Central memory CD8-positive, alpha-beta T cell (primary cell): ENCODE results near the gene KCNH1.

Experiments used
- ATAC-seq: fragments of 150-1000 bp; cut with Tn5 transposase; replicated peaks from 2 replicates; pipeline ENCODE4 v1.10.0; 2022; ENCODE audit warnings: mild to moderate bottlenecking, moderate FRiP score, moderate number of reproducible peaks; ENCODE audit not compliant: poor library complexity, severe bottlenecking; ENCODE audit errors: extremely low read depth
- DNase-seq, 2 donors: peaks; one replicate each; pipeline ENCODE4 v3.0.0; 2021; ENCODE audit warnings: low spot score in 2 of 2
- H3K27ac Mint-ChIP-seq: one replicate; pipeline ENCODE4 v1.8.0; 2022; ENCODE audit warnings: low read depth, mild to moderate bottlenecking, moderate library complexity, mixed read lengths
- H3K27me3 Mint-ChIP-seq: one replicate; pipeline ENCODE4 v1.8.0; 2022; ENCODE audit warnings: mixed read lengths
- H3K36me3 Mint-ChIP-seq: one replicate; pipeline ENCODE4 v1.8.0; 2022; ENCODE audit warnings: mild to moderate bottlenecking, moderate library complexity, mixed read lengths; ENCODE audit not compliant: insufficient read depth
- H3K4me1 Mint-ChIP-seq: one replicate; pipeline ENCODE4 v1.8.0; 2022; ENCODE audit warnings: mixed read lengths
- H3K4me3 Mint-ChIP-seq: one replicate; pipeline ENCODE4 v1.8.0; 2022; ENCODE audit warnings: mild to moderate bottlenecking, moderate library complexity, mixed read lengths
- H3K9me3 Mint-ChIP-seq: one replicate; pipeline ENCODE4 v1.8.0; 2022; ENCODE audit warnings: mixed read lengths

Gene KCNH1

GRCh38 chr1:210692796-210693195 lies 441.2 kb downstream of the KCNH1 start:
- no peak for DNase-seq
- H3K27ac Mint-ChIP-seq, result no peak overlapping the region
- no peaks in the 10 kb centered on the region for H3K27me3 Mint-ChIP-seq
- no peaks in the 10 kb centered on the region for H3K9me3 Mint-ChIP-seq
- H3K4me1 Mint-ChIP-seq, result peaks cover 8% of the 10 kb centered on the region
- ATAC-seq, result peak; percentile 25
- peaks cover 4% of the 10 kb centered on the region for H3K36me3 Mint-ChIP-seq
- H3K4me3 Mint-ChIP-seq, result no peak overlapping the region

DNA sequence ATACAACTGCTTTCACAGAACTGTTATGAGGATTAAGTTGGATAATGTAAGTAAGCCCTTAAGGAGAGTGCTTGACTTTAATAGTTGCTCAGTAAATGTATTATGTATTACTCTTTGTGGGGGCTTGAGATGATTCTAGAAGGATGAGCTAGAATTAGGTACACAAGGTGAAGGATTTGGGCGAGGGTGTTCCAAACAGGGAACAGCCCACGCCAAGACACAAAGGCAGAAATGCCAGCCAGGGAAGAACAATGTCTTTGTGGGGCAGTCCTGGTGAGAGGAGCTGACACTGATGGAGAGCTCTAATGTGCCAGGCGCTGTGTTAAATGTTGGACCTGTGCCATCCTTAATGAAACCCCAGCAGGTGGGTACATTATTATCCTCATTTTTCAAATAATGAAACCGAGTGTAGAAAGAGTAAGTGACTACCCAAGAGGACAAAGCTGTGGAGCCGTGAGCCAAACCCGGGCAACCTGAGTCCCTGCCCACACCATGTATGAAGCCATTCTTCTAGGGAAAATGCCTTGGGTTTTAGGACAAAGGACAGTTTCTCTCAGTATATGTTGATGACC lies 442.8 kb downstream of the KCNH1 start:
- Mint-ChIP-seq H3K36me3 (no peaks in the 10 kb centered on the region), H3K4me1 (peaks cover 8% of the 10 kb centered on the region), H3K4me3 (no peak overlapping the region), H3K27ac (no peak overlapping the region), H3K9me3 (no peaks in the 10 kb centered on the region), H3K27me3 (no peaks in the 10 kb centered on the region)
- ATAC-seq (no peak), DNase-seq (no peak)

DNA sequence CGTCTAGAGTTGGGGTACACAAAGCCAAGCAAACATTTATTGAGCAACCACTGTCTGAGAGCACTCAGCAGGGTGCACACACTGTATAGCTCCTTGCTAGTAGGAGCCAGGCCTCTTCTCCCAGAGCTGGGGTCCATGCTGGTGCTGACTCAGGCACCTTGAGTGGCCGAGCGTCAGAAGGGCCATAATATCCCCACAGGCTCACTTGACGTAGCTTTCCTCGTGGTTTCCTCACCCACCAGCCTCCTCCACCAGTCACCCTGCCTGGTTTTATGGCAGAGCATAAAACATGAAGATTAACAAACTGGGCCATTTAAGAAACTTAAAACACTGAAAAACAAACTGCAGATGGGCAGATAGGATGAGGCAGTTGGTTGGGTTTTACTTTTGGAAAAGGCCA lies 443.7 kb downstream of the KCNH1 start:
- Mint-ChIP-seq H3K36me3 (no peaks in the 10 kb centered on the region), H3K4me1 (peaks cover 8% of the 10 kb centered on the region), H3K4me3 (no peak overlapping the region), H3K27ac (no peak overlapping the region), H3K9me3 (no peaks in the 10 kb centered on the region), H3K27me3 (no peaks in the 10 kb centered on the region)
- no peak for ATAC-seq
- no peak for DNase-seq

- no peaks in the 10 kb centered on the region for H3K27me3 Mint-ChIP-seq
- H3K4me3 Mint-ChIP-seq, result no peak overlapping the region
- H3K36me3 Mint-ChIP-seq, result no peaks in the 10 kb centered on the region
- H3K9me3 Mint-ChIP-seq, result no peaks in the 10 kb centered on the region
- DNase-seq (no peak), ATAC-seq (no peak)
- no peak overlapping the region for H3K27ac Mint-ChIP-seq
- H3K4me1 Mint-ChIP-seq, result peaks cover 8% of the 10 kb centered on the region
These were observed 444.1 kb downstream of the KCNH1 start for GRCh38 chr1:210689826-210690225.

- H3K9me3 Mint-ChIP-seq, result no peaks in the 10 kb centered on the region
- H3K4me1 Mint-ChIP-seq, result peaks cover 8% of the 10 kb centered on the region
- no peak overlapping the region for H3K4me3 Mint-ChIP-seq
- H3K36me3 Mint-ChIP-seq, result no peaks in the 10 kb centered on the region
- no peak overlapping the region for H3K27ac Mint-ChIP-seq
- no peaks in the 10 kb centered on the region for H3K27me3 Mint-ChIP-seq
- ATAC-seq, result no peak
- no peak for DNase-seq
These were observed 445.3 kb downstream of the KCNH1 start for GRCh38 chr1:210688512-210689234.

- no peak for DNase-seq
- Mint-ChIP-seq H3K27ac (no peak overlapping the region), H3K9me3 (no peaks in the 10 kb centered on the region), H3K36me3 (peaks cover 1% of the 10 kb centered on the region), H3K4me3 (no peak overlapping the region), H3K27me3 (no peaks in the 10 kb centered on the region), H3K4me1 (peaks cover 4% of the 10 kb centered on the region)
- ATAC-seq, result no peak
These were observed 446.2 kb downstream of the KCNH1 start for GRCh38 chr1:210687582-210688279.

- Mint-ChIP-seq H3K27me3 (no peaks in the 10 kb centered on the region), H3K4me3 (no peak overlapping the region), H3K36me3 (peaks cover 1% of the 10 kb centered on the region), H3K27ac (no peak overlapping the region), H3K4me1 (no peaks in the 10 kb centered on the region), H3K9me3 (no peaks in the 10 kb centered on the region)
- no peak for DNase-seq
- ATAC-seq, result no peak
These were observed 447.1 kb downstream of the KCNH1 start for GRCh38 chr1:210686841-210687240.

DNA sequence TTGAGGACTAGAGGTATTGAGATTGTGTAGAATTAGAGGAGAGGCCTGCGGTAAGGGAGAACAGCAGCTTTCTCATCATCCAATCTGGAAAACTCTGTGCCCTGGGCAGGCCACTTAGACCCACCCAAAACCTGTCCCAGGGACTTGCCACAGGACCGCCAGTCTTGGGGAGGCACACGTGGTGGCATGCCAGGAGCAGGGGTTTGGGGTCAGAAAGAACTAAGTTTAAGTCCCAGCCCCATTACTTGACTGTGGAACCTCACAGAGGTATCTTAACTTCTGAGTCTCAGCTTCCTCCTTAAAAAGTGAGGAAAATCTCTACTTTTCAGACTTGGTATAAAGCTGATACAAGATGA lies 448.7 kb downstream of the KCNH1 start:
- DNase-seq (no peak), ATAC-seq (no peak)
- Mint-ChIP-seq H3K36me3 (peaks cover 1% of the 10 kb centered on the region), H3K9me3 (no peaks in the 10 kb centered on the region), H3K27me3 (no peaks in the 10 kb centered on the region), H3K4me1 (no peaks in the 10 kb centered on the region), H3K27ac (no peak overlapping the region), H3K4me3 (no peak overlapping the region)

DNA sequence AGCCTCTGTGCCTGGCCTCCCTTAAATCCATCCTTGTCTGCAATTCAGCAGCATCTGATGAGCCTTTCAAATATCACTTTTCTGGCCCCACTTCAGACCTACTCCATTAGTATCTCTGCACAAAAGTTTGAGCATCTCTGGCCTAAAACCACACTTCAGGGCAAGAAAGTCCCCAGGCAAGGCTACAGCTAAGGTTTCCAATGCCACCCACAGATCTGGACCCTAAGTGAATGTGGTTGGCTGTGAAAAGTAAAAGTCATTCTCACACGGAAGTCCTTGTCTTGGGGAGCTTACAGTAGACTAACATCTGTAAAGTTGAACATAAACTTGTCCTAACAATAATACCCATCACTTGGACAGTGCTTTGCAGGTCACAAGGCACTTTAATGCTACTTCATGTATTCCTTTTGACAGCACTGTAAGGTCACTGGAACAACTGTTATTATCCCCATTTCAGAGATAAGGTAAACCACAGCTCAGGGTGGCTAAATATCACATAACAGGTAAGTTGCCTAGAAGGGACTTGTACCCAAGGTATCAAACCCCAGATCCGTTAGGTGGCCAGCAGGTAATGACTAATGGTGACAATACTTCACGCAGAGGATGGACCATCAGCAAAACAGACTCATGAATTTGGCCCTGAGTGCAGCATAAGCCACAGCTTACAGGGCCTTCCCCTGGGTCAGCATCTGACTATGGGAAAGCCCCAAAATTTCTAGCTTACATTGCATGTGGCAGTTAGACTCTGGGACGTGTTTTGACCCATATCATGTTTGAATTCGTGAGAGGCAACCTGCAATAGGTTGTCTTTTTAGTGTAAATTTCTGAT lies 449.3 kb downstream of the KCNH1 start:
- Mint-ChIP-seq H3K4me1 (no peaks in the 10 kb centered on the region), H3K27me3 (no peaks in the 10 kb centered on the region), H3K27ac (no peak overlapping the region), H3K9me3 (no peaks in the 10 kb centered on the region), H3K36me3 (peaks cover 3% of the 10 kb centered on the region), H3K4me3 (no peak overlapping the region)
- ATAC-seq (peak; percentile 14), DNase-seq (no peak)

DNA sequence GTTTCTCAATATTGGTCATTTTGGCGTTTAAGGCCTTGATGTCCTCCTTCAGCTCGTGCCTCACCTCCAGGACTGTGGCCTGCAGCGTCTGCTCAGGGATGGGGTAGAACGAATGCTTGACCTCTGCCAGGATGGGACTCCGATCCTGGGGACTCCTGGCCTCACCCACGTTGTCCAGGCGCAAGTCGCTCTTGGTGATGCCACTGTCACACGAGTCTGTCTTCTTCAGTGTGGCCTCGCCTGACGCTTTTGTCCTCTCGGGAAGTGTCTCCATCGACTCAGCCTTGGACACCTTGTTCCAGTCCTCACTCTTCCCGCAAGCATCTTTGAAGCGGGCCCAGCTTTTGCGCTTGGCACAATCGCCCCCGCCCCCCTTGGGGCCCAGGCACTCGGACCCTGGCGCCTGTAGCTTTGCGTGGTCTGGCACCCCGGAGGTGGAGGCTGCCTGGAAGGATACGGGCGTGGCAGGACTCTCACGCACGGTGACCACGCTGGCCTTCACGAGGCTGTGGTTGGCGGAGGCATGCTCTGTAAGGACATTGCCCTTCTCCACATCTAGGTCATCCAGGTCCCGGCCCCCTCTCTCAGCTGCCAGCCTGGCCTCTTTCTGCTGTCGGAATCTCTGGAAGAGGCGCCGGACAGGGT lies 450.4 kb downstream of the KCNH1 start:
- H3K27ac Mint-ChIP-seq, result no peak overlapping the region
- peaks cover 3% of the 10 kb centered on the region for H3K36me3 Mint-ChIP-seq
- no peak for DNase-seq
- no peak for ATAC-seq
- no peaks in the 10 kb centered on the region for H3K27me3 Mint-ChIP-seq
- no peaks in the 10 kb centered on the region for H3K4me1 Mint-ChIP-seq
- no peaks in the 10 kb centered on the region for H3K9me3 Mint-ChIP-seq
- no peak overlapping the region for H3K4me3 Mint-ChIP-seq

- no peaks in the 10 kb centered on the region for H3K9me3 Mint-ChIP-seq
- ATAC-seq, result no peak
- no peak overlapping the region for H3K4me3 Mint-ChIP-seq
- H3K36me3 Mint-ChIP-seq, result peaks cover 6% of the 10 kb centered on the region
- H3K27me3 Mint-ChIP-seq, result no peaks in the 10 kb centered on the region
- no peaks in the 10 kb centered on the region for H3K4me1 Mint-ChIP-seq
- DNase-seq, result no peak
- H3K27ac Mint-ChIP-seq, result no peak overlapping the region
These were observed 452.8 kb downstream of the KCNH1 start for GRCh38 chr1:210681158-210681557.

DNA sequence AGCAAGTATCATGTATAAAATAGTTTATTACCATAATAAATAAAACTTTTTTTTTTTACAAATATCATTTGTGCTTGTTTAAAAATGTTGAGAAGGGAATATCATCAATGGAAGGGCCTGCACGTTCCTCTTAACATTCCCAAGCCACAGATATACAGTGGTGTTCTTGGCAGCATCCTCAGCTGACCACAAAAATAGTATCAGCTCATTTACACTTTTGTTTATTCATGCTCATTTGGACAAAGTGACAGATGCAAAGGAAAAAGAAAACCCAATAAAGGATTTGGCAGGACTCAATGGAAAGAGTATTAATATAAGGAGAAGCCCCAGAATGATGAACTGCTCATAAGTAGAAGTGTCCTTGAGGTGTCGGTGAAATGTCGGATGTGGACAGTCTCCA lies 455.6 kb downstream of the KCNH1 start:
- Mint-ChIP-seq H3K4me1 (no peaks in the 10 kb centered on the region), H3K9me3 (no peaks in the 10 kb centered on the region), H3K27ac (no peak overlapping the region), H3K36me3 (peaks cover 5% of the 10 kb centered on the region), H3K4me3 (no peak overlapping the region), H3K27me3 (no peaks in the 10 kb centered on the region)
- ATAC-seq (no peak), DNase-seq (no peak)
